T-cell (primary cell): Measurements from ENCODE around the gene CECR2. TPM values are rescaled to one million over a fixed set of nuclear protein-coding genes. Genes with fewer than 3 reads are reported as not detected.

Source experiments
- ATAC-seq, 4 experiments: fragments of 200-7000 bp in 3 of 4; fragments of 150-1000 bp in 1 of 4; cut with Tn5 transposase; replicated peaks in 1 of 4; 1 replicate in 3 of 4; 2 replicates in 1 of 4; pipeline ENCODE4 v1.10.0; 2021; ENCODE audit warnings: moderate library complexity in 3 of 4, mild to moderate bottlenecking in 2 of 4, moderate number of reproducible peaks in 1 of 4
- CTCF ChIA-PET, 2 donors: fragments of 300-600 bp; sonication (Branson Sonifier 250); formaldehyde crosslinking; loops; one replicate each; lab custom pipeline; 2022; ENCODE audit warnings: antibody characterized with exemption in 2 of 2; lab: Charles Lee
- POLR2A ChIA-PET, 2 donors: fragments of 300-600 bp; sonication (Branson Sonifier 250); formaldehyde crosslinking; loops; one replicate each; lab custom pipeline; 2022; ENCODE audit warnings: antibody characterized with exemption in 2 of 2; lab: Charles Lee
- DNase-seq, 35 experiments: peaks; one replicate each; pipeline versions ENCODE4 v3.0.0 to v3.0.0-alpha.2; 2013 to 2023
- H3K27ac ChIP-seq: one replicate; pipeline ENCODE4 v1.5.1; 2013; ENCODE audit warnings: low read length
- H3K27me3 ChIP-seq, 2 experiments: replicated peaks in 1 of 2; 1 replicate in 1 of 2; 2 replicates in 1 of 2; pipeline versions ENCODE4 v1.6.1 to v1.7.0; 2013; ENCODE audit warnings: low read length in 1 of 2, mixed read lengths in 1 of 2; ENCODE audit not compliant: control insufficient read depth in 2 of 2, insufficient read depth in 2 of 2; ENCODE audit errors: extremely low read depth in 1 of 2
- H3K36me3 ChIP-seq, 2 donors: 1 replicate in 1 of 2; 2 replicates in 1 of 2; pipeline versions ENCODE4 v1.6.1 to v1.7.0; 2013; ENCODE audit warnings: low read length in 1 of 2; ENCODE audit not compliant: control insufficient read depth in 2 of 2, insufficient read depth in 1 of 2; ENCODE audit errors: extremely low read depth in 1 of 2
- H3K4me1 ChIP-seq, 2 experiments: 1 replicate in 1 of 2; 2 replicates in 1 of 2; pipeline versions ENCODE4 v1.6.1 to v1.7.0; 2013; ENCODE audit warnings: low read length in 2 of 2, mixed read lengths in 1 of 2; ENCODE audit not compliant: insufficient read depth in 2 of 2, control insufficient read depth in 1 of 2; ENCODE audit errors: extremely low read depth in 1 of 2
- H3K4me3 ChIP-seq, 2 donors: 1 replicate in 1 of 2; 2 replicates in 1 of 2; pipeline versions ENCODE4 v1.5.1 to v1.7.0; 2013; ENCODE audit warnings: mild to moderate bottlenecking in 2 of 2, low read length in 1 of 2, moderate library complexity in 1 of 2; ENCODE audit not compliant: control insufficient read depth in 1 of 2; ENCODE audit errors: extremely low read depth in 1 of 2
- H3K9me3 ChIP-seq: 2 replicates; pipeline ENCODE4 v1.7.0; 2013
- H3K27ac Mint-ChIP-seq, 2 donors: one replicate each; pipeline ENCODE4 v1.8.0; 2020 to 2021; ENCODE audit warnings: mild to moderate bottlenecking in 2 of 2, mixed read lengths in 2 of 2
- H3K27me3 Mint-ChIP-seq, 2 donors: one replicate each; pipeline ENCODE4 v1.8.0; 2021 to 2022; ENCODE audit warnings: mixed read lengths in 2 of 2
- H3K36me3 Mint-ChIP-seq: one replicate; pipeline ENCODE4 v1.8.0; 2021; ENCODE audit warnings: mixed read lengths
- H3K4me1 Mint-ChIP-seq, 3 donors: one replicate each; pipeline ENCODE4 v1.8.0; 2020 to 2022; ENCODE audit warnings: mixed read lengths in 3 of 3, mild to moderate bottlenecking in 1 of 3
- H3K4me3 Mint-ChIP-seq, 3 donors: one replicate each; pipeline ENCODE4 v1.8.0; 2020 to 2022; ENCODE audit warnings: mild to moderate bottlenecking in 3 of 3, mixed read lengths in 3 of 3, moderate library complexity in 3 of 3
- H3K9me3 Mint-ChIP-seq, 3 donors: one replicate each; pipeline ENCODE4 v1.8.0; 2020 to 2022; ENCODE audit warnings: mixed read lengths in 3 of 3
- WGBS: methylation state at CpG from one replicate; pipeline ENCODE4 v1.1.5; 2013; ENCODE audit warnings: missing lambda C conversion rate; ENCODE audit not compliant: insufficient coverage; 5-methylcytosine and 5-hydroxymethylcytosine counted together
- total RNA-seq, 35 experiments: library from RNA in 6 of 35; stranded (reverse) in 6 of 35; fragments of 120-200 nt in 1 of 35; gene quantifications; one replicate each; pipeline versions ENCODE4 v1.2.1 to v1.2.4 and lab custom pipeline; 2013 to 2026

Gene CECR2
- total RNA-seq, 5 donors from 2014 or later (not counting 1 experiment from before 2014, with no cell fraction given) = 0.09 to 1.1 (median 0.50) TPM; not detected in 1

- Histone ChIP-seq H3K4me3 (no peak overlapping the region), H3K36me3 (no peaks in the 10 kb centered on the region), H3K4me1 (no peaks in the 10 kb centered on the region), H3K27me3 (peaks cover 0 to 9% of the 10 kb centered on the region in 2 experiments), H3K27ac (no peak overlapping the region), H3K9me3 (no peaks in the 10 kb centered on the region)
- Mint-ChIP-seq H3K27ac (no peak overlapping the region), H3K4me1 (no peaks in the 10 kb centered on the region), H3K4me3 (no peak overlapping the region), H3K9me3 (no peaks in the 10 kb centered on the region), H3K27me3 (peaks cover 10 to 11% of the 10 kb centered on the region in 2 donors), H3K36me3 (no peaks in the 10 kb centered on the region)
- ChIA-PET POLR2A (no interaction called here), CTCF (no interaction called here)
- ATAC-seq (no peak), DNase-seq (no peak)
Observed at GRCh38 chr22:17430412-17430811, 61.2 kb downstream of the CECR2 start.

DNA sequence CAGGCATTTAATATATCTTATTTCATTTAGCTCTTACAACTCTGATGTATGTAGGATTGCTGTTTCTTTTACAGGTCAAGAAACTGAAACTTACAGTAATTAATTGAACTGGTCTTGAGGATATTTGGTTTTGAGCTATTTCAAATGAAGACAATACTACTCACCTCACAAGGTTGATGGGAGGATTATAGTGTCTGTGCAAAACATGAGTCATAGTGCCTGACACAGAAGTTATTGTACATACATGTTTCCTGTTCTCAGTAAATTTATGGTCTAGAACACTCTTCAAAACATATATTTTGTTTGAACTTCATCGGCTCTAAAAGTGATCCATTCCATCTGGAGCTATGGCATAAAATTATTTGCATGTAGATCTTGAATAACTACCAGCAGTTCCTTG, 61.9 kb downstream of the CECR2 start:
- Histone ChIP-seq H3K4me1 (no peaks in the 10 kb centered on the region), H3K36me3 (no peaks in the 10 kb centered on the region), H3K9me3 (no peaks in the 10 kb centered on the region), H3K27ac (no peak overlapping the region), H3K4me3 (no peak overlapping the region), H3K27me3 (peaks cover 0 to 9% of the 10 kb centered on the region in 2 experiments)
- ATAC-seq = no peak
- peaks cover 10 to 11% of the 10 kb centered on the region in 2 donors for H3K27me3 Mint-ChIP-seq
- H3K4me1 Mint-ChIP-seq = no peaks in the 10 kb centered on the region
- no peak overlapping the region for H3K4me3 Mint-ChIP-seq
- H3K27ac Mint-ChIP-seq = no peak overlapping the region
- no peak for DNase-seq
- H3K9me3 Mint-ChIP-seq = no peaks in the 10 kb centered on the region
- no peaks in the 10 kb centered on the region for H3K36me3 Mint-ChIP-seq
- CTCF ChIA-PET = no interaction called here
- WGBS = no CpG with 5 or more reads among the region's 1 CpG
- POLR2A ChIA-PET = no interaction called here

- CTCF ChIA-PET = interaction anchor here in 1 of 2 donors (0.6 kb wide), 1 partner anchor 25 kb away, joined by 4 read pairs; no protein-coding TSS in a partner anchor
- H3K4me3 Mint-ChIP-seq = no peak overlapping the region
- H3K4me1 ChIP-seq = no peaks in the 10 kb centered on the region
- peaks cover 6% of the 10 kb centered on the region in 2 donors for H3K27me3 Mint-ChIP-seq
- no peaks in the 10 kb centered on the region for H3K36me3 Mint-ChIP-seq
- 71% methylated on average over 3 of the region's 3 CpGs for WGBS
- DNase-seq (no peak), ATAC-seq (no peak)
- no peak overlapping the region for H3K27ac Mint-ChIP-seq
- H3K9me3 Mint-ChIP-seq = no peaks in the 10 kb centered on the region
- no peaks in the 10 kb centered on the region for H3K9me3 ChIP-seq
- POLR2A ChIA-PET = interaction anchor here in 1 of 2 donors (0.6 to 0.7 kb wide), 2 partner anchors 14 to 31 kb away, joined by 4 to 5 read pairs; no protein-coding TSS in a partner anchor
- H3K4me1 Mint-ChIP-seq = no peaks in the 10 kb centered on the region
- no peak overlapping the region for H3K4me3 ChIP-seq
- H3K27me3 ChIP-seq = peaks cover 0 to 6% of the 10 kb centered on the region in 2 experiments
- no peaks in the 10 kb centered on the region for H3K36me3 ChIP-seq
- no peak overlapping the region for H3K27ac ChIP-seq
Observed at GRCh38 chr22:17434856-17435255, 65.6 kb downstream of the CECR2 start.

GRCh38 chr22:17435375-17435774, 66.1 kb downstream of the CECR2 start:
- H3K4me1 ChIP-seq = no peaks in the 10 kb centered on the region
- Mint-ChIP-seq H3K4me1 (no peaks in the 10 kb centered on the region), H3K27ac (no peak overlapping the region), H3K36me3 (no peaks in the 10 kb centered on the region), H3K9me3 (no peaks in the 10 kb centered on the region), H3K4me3 (no peak overlapping the region), H3K27me3 (peaks cover 6% of the 10 kb centered on the region in 2 donors)
- no peak for ATAC-seq
- ChIA-PET CTCF (no interaction called here), POLR2A (interaction anchor here in 1 of 2 donors (0.6 to 0.7 kb wide), 2 partner anchors 14 to 32 kb away, joined by 4 to 5 read pairs; no protein-coding TSS in a partner anchor)
- H3K9me3 ChIP-seq = no peaks in the 10 kb centered on the region
- H3K27ac ChIP-seq = no peak overlapping the region
- H3K4me3 ChIP-seq = no peak overlapping the region
- WGBS = no CpG with 5 or more reads among the region's 3 CpGs
- no peaks in the 10 kb centered on the region for H3K36me3 ChIP-seq
- DNase-seq = no peak
- peaks cover 0 to 6% of the 10 kb centered on the region in 2 experiments for H3K27me3 ChIP-seq

- Mint-ChIP-seq H3K27me3 (peaks cover 6% of the 10 kb centered on the region in 2 donors), H3K27ac (no peak overlapping the region), H3K36me3 (no peaks in the 10 kb centered on the region), H3K4me1 (no peaks in the 10 kb centered on the region), H3K9me3 (no peaks in the 10 kb centered on the region), H3K4me3 (no peak overlapping the region)
- ChIA-PET CTCF (no interaction called here), POLR2A (no interaction called here)
- WGBS = 50% methylated on average over 4 of the region's 5 CpGs
- H3K36me3 ChIP-seq = no peaks in the 10 kb centered on the region
- ATAC-seq = no peak
- peaks cover 0 to 6% of the 10 kb centered on the region in 2 experiments for H3K27me3 ChIP-seq
- no peaks in the 10 kb centered on the region for H3K9me3 ChIP-seq
- no peak overlapping the region for H3K4me3 ChIP-seq
- no peak for DNase-seq
- no peak overlapping the region for H3K27ac ChIP-seq
- no peaks in the 10 kb centered on the region for H3K4me1 ChIP-seq
Observed at GRCh38 chr22:17436382-17436980, 67.2 kb downstream of the CECR2 start.

DNA sequence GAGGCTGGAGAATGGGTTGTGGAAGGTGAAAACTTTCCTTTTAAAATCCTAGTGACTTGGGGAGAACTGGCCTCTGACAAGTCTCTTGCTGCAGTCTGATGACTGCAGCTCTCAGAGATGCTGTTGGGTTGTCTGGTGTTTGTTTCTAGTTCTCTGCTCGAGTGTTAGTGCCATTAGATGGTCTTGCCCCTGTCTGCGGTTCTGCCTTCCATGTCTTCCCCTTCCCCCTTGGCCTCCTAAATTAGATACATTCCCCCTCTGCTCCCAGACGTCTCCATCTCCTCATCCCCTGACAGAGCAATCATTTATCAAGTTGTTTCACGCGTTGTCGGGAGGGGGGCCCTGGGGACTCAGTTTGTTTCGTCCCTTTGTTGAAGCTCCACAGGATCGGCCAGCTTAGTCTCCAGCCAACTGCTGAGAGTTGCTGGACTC, 67.7 kb downstream of the CECR2 start:
- Histone ChIP-seq H3K36me3 (no peaks in the 10 kb centered on the region), H3K4me3 (no peak overlapping the region), H3K27ac (no peak overlapping the region), H3K9me3 (no peaks in the 10 kb centered on the region), H3K27me3 (peaks cover 0 to 6% of the 10 kb centered on the region in 2 experiments), H3K4me1 (no peaks in the 10 kb centered on the region)
- Mint-ChIP-seq H3K4me3 (no peak overlapping the region), H3K4me1 (no peaks in the 10 kb centered on the region), H3K36me3 (no peaks in the 10 kb centered on the region), H3K27ac (no peak overlapping the region), H3K9me3 (no peaks in the 10 kb centered on the region), H3K27me3 (peaks cover 6 to 7% of the 10 kb centered on the region in 2 donors)
- ATAC-seq (no peak), DNase-seq (no peak)
- ChIA-PET POLR2A (no interaction called here), CTCF (no interaction called here)
- 59% methylated on average over 7 of the region's 8 CpGs for WGBS
